ENCODE results near the gene TXNL4B. TPM values are rescaled to one million over a fixed set of nuclear protein-coding genes. Genes with fewer than 3 reads are reported as not detected.
A peak's percentile ranks its signal among the peaks of the same experiment; 100 is the strongest.

Gene TXNL4B
- total and polyA plus RNA-seq, 8 donors: 5.3 to 9.6 (median 6.9) TPM

- H3K4me1 ChIP-seq: no peaks in the 10 kb centered on the region
- 77 to 85% methylated on average over 15 of the region's 15 CpGs for WGBS, 2 donors
- H3K27me3 ChIP-seq: no peaks in the 10 kb centered on the region
- no peak overlapping the region for H3K4me3 ChIP-seq
- ATAC-seq (no peak), DNase-seq (no peak), FAIRE-seq (no peak)
- no peak overlapping the region for H3K27ac ChIP-seq
- intact Hi-C loops (cut with DNase I): no loop called here
- no peaks in the 10 kb centered on the region for H3K9me3 ChIP-seq
- TF ChIP-seq CTCF (IDR thresholded peaks at IDR 0.05): no peak
- H3K36me3 ChIP-seq: no peaks in the 10 kb centered on the region
These were observed 44.1 kb upstream of the TXNL4B start for GRCh38 chr16:72137380-72138063.

- WGBS, 2 donors: 96 to 100% methylated on average over 2 of the region's 2 CpGs
- intact Hi-C loops (cut with DNase I): no loop called here
- no peaks in the 10 kb centered on the region for H3K9me3 ChIP-seq
- H3K4me1 ChIP-seq: no peaks in the 10 kb centered on the region
- H3K4me3 ChIP-seq: no peak overlapping the region
- no peak overlapping the region for H3K27ac ChIP-seq
- H3K36me3 ChIP-seq: no peaks in the 10 kb centered on the region
- H3K27me3 ChIP-seq: no peaks in the 10 kb centered on the region
- ATAC-seq: no peak
- no peak for TF ChIP-seq CTCF (IDR thresholded peaks at IDR 0.05)
- no peak for FAIRE-seq
- DNase-seq: no peak
These were observed 41.1 kb upstream of the TXNL4B start for GRCh38 chr16:72134507-72134906.

GRCh38 chr16:72132726-72133125 is 39.3 kb upstream of the TXNL4B start:
- Histone ChIP-seq H3K4me1 (no peaks in the 10 kb centered on the region), H3K4me3 (no peak overlapping the region), H3K36me3 (no peaks in the 10 kb centered on the region), H3K27me3 (no peaks in the 10 kb centered on the region), H3K27ac (no peak overlapping the region), H3K9me3 (no peaks in the 10 kb centered on the region)
- intact Hi-C loops (cut with DNase I): no loop called here
- TF ChIP-seq CTCF (IDR thresholded peaks at IDR 0.05): no peak
- DNase-seq (no peak), FAIRE-seq (no peak), ATAC-seq (no peak)
- 79 to 80% methylated on average over 3 of the region's 3 CpGs for WGBS, 2 donors

GRCh38 chr16:72131036-72131435 is 37.6 kb upstream of the TXNL4B start:
- no peak for FAIRE-seq
- 69 to 83% methylated on average over 6 of the region's 6 CpGs for WGBS, 2 donors
- intact Hi-C loops (cut with DNase I): no loop called here
- Histone ChIP-seq H3K36me3 (no peaks in the 10 kb centered on the region), H3K4me1 (peaks cover 0 to 2% (median 0%) of the 10 kb centered on the region in 3 donors), H3K9me3 (no peaks in the 10 kb centered on the region), H3K27me3 (no peaks in the 10 kb centered on the region), H3K4me3 (no peak overlapping the region), H3K27ac (no peak overlapping the region)
- no peak for DNase-seq
- ATAC-seq: peak in 1 of 4 donors; percentile 60
- TF ChIP-seq CTCF (IDR thresholded peaks at IDR 0.05): no peak

GRCh38 chr16:72129976-72130656 is 36.7 kb upstream of the TXNL4B start:
- Histone ChIP-seq H3K27ac (no peak overlapping the region), H3K27me3 (no peaks in the 10 kb centered on the region), H3K4me1 (peaks cover 0 to 6% (median 0%) of the 10 kb centered on the region in 3 donors), H3K36me3 (no peaks in the 10 kb centered on the region), H3K9me3 (no peaks in the 10 kb centered on the region), H3K4me3 (no peak overlapping the region)
- FAIRE-seq: no peak
- DNase-seq: no peak
- ATAC-seq: no peak
- intact Hi-C loops (cut with DNase I): loop anchor here in 2 of 3 donors (5.0 to 10.0 kb wide), 2 partner anchors 335 to 337 kb away; no protein-coding TSS in a partner anchor
- 70 to 76% methylated on average over 7 of the region's 7 CpGs for WGBS, 2 donors
- no peak for TF ChIP-seq CTCF (IDR thresholded peaks at IDR 0.05)

All from pancreas (tissue), 10 donors.